Neural cell (in vitro differentiated cells): ENCODE data around the gene POLE3. TPM values are rescaled to one million over a fixed set of nuclear protein-coding genes. Genes with fewer than 3 reads are reported as not detected.

Experiments
- H2AFZ ChIP-seq: fragments of 200-600, 300-800 bp; sonication (generic), shearing (Covaris generic); 2 replicates; pipeline ENCODE4 v1.6.0; 2014; ENCODE audit warnings: low read depth, mild to moderate bottlenecking, antibody characterized with exemption, low read length, moderate library complexity
- H3F3A ChIP-seq: fragments of 200-600 bp; shearing (Covaris generic); 2 replicates; pipeline ENCODE4 v1.6.1; 2016; ENCODE audit warnings: mild to moderate bottlenecking, moderate library complexity, mixed read lengths, antibody characterized with exemption, low read length; ENCODE audit not compliant: insufficient read depth, poor library complexity, severe bottlenecking
- H3K27ac ChIP-seq: fragments of 200-600, 300-800 bp; sonication (generic), shearing (Covaris generic); 2 replicates; pipeline ENCODE4 v1.5.1; 2014; ENCODE audit warnings: mild to moderate bottlenecking, low read length, moderate library complexity
- H3K27me3 ChIP-seq: fragments of 300-800, 200-600 bp; sonication (generic), shearing (Covaris generic); 2 replicates; pipeline ENCODE4 v1.6.0; 2014; ENCODE audit warnings: mild to moderate bottlenecking, low read depth, low read length, moderate library complexity; ENCODE audit not compliant: insufficient read depth
- H3K36me3 ChIP-seq: fragments of 300-800, 200-600 bp; sonication (generic), shearing (Covaris generic); 2 replicates; pipeline ENCODE4 v1.5.1; 2014; ENCODE audit warnings: mild to moderate bottlenecking, antibody characterized with exemption, low read length, moderate library complexity; ENCODE audit not compliant: insufficient read depth
- H3K4me2 ChIP-seq: fragments of 300-800, 200-600 bp; sonication (generic), shearing (Covaris generic); 2 replicates; pipeline ENCODE4 v1.6.0; 2014; ENCODE audit warnings: mild to moderate bottlenecking, low read length
- H3K4me3 ChIP-seq: fragments of 300-800, 200-600 bp; sonication (generic), shearing (Covaris generic); 2 replicates; pipeline ENCODE4 v1.5.1; 2014; ENCODE audit warnings: mild to moderate bottlenecking, low read length, moderate library complexity
- H3K79me2 ChIP-seq: fragments of 200-600 bp; shearing (Covaris generic); replicated peaks from 2 replicates; pipeline ENCODE4 v1.6.0; 2014; ENCODE audit warnings: mild to moderate bottlenecking, low read length, moderate library complexity; ENCODE audit not compliant: insufficient read depth
- H3K9ac ChIP-seq: fragments of 300-800, 200-600 bp; sonication (generic), shearing (Covaris generic); 2 replicates; pipeline ENCODE4 v1.6.1; 2016; ENCODE audit warnings: mild to moderate bottlenecking, low read length, mixed read lengths
- H3K9me2 ChIP-seq: fragments of 200-600 bp; shearing (Covaris generic); 2 replicates; pipeline ENCODE4 v1.6.1; 2016; ENCODE audit warnings: mild to moderate bottlenecking, low read length, mixed read lengths; ENCODE audit not compliant: insufficient read depth
- H3K9me3 ChIP-seq: fragments of 200-600, 300-800 bp; sonication (generic), shearing (Covaris generic); 2 replicates; pipeline ENCODE4 v1.6.1; 2016; ENCODE audit warnings: mild to moderate bottlenecking, mixed run types, low read length, moderate library complexity, mixed read lengths
- H4K20me1 ChIP-seq: fragments of 200-600 bp; shearing (Covaris generic); 2 replicates; pipeline ENCODE4 v1.6.1; 2016; ENCODE audit warnings: mild to moderate bottlenecking, mixed run types; ENCODE audit not compliant: insufficient read depth
- CTCF ChIP-seq: fragments of 450-650 bp; IDR thresholded peaks from 2 replicates; pipeline ENCODE4 v1.5.1; 2014; ENCODE audit warnings: antibody characterized with exemption, mild to moderate bottlenecking, moderate library complexity; ENCODE audit not compliant: poor library complexity, severe bottlenecking
- EP300 ChIP-seq: fragments of 450-650 bp; conservative IDR thresholded peaks from 2 replicates; pipeline ENCODE4 v1.6.1; 2014; ENCODE audit warnings: antibody characterized with exemption, mild to moderate bottlenecking, moderate library complexity; ENCODE audit not compliant: poor library complexity, severe bottlenecking
- EZH2 ChIP-seq: fragments of 200-600, 300-800 bp; shearing (Covaris generic), sonication (generic); IDR thresholded peaks from 2 replicates; pipeline ENCODE4 v1.6.1; 2014; ENCODE audit warnings: antibody characterized with exemption, low read length, borderline replicate concordance, mild to moderate bottlenecking; ENCODE audit not compliant: insufficient read depth, poor library complexity, severe bottlenecking
- MXI1 ChIP-seq: fragments of 450-650 bp; conservative IDR thresholded peaks from 2 replicates; pipeline ENCODE4 v1.6.1; 2014; ENCODE audit warnings: antibody characterized with exemption, mild to moderate bottlenecking; ENCODE audit not compliant: poor library complexity, severe bottlenecking
- POLR2AphosphoS5 ChIP-seq: IDR thresholded peaks from 2 replicates; pipeline ENCODE4 v1.6.1; 2012
- RAD21 ChIP-seq: fragments of 450-650 bp; conservative IDR thresholded peaks from 2 replicates; pipeline ENCODE4 v1.6.1; 2014; ENCODE audit warnings: antibody characterized with exemption, mild to moderate bottlenecking, moderate library complexity
- REST ChIP-seq: IDR thresholded peaks from 2 replicates; pipeline ENCODE4 v1.6.1; 2012; ENCODE audit warnings: borderline replicate concordance
- SMC3 ChIP-seq: fragments of 450-650 bp; conservative IDR thresholded peaks from 2 replicates; pipeline ENCODE4 v1.6.1; 2014; ENCODE audit warnings: antibody characterized with exemption, mild to moderate bottlenecking, moderate library complexity; ENCODE audit not compliant: poor library complexity
- TAF1 ChIP-seq: IDR thresholded peaks from 2 replicates; pipeline ENCODE4 v1.6.1; 2012; ENCODE audit warnings: low read depth
- polyA plus RNA-seq: library from polyadenylated mRNA; depleted of rRNA; stranded (reverse); fragments of >200 nt; gene quantifications from 2 replicates; pipeline ENCODE4 v1.2.3, GENCODE V29; 2014

Gene POLE3
- polyA plus RNA-seq, 1 donor from 2014 or later, result 99.8 TPM

DNA sequence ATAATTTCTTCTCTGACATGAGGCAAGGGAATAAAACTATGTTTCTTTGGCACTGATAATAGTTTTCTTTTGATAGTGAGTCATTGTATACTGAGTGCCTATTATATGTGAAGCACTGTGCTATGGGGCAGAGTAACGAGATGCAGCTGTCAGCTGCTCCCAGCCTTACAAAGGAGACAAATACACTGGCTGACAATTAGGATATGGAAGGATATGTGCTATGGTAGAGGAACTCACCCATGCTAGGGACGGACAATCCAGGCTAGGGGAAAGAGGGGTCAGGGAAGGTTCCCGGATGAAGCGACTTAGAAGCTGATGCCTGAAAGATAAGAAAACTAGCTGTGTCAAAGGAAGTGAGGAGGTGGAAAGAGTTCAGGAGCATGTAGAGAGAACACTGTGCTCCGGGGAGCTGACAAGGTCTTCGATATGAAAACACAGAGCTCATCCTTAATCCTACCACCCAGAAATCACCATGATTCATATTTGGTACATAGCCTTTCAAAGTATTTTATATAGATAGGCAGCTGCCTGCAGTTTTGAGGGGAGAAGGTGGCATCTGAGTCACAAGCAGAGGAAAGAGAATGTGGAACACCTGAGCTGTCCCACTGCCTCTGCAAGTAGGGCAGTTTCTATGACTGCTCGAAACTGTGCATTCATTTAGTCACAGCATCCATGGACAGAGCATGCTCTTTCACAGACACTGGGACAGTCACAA, 49.0 kb downstream of the POLE3 start:
- Histone ChIP-seq H3K36me3 (no peaks in the 10 kb centered on the region), H3K9ac (no peak overlapping the region), H3K4me2 (no peak overlapping the region), H4K20me1 (no peaks in the 10 kb centered on the region), H3K9me2 (no peaks in the 10 kb centered on the region), H3K27ac (no peak overlapping the region), H3K4me3 (no peak overlapping the region), H2AFZ (no peak overlapping the region), H3K79me2 (no peaks in the 10 kb centered on the region), H3K9me3 (no peaks in the 10 kb centered on the region), H3K27me3 (no peaks in the 10 kb centered on the region), H3F3A (no peaks in the 10 kb centered on the region)
- TF ChIP-seq REST (no peak), POLR2AphosphoS5 (no peak), MXI1 (no peak), RAD21 (no peak), EZH2 (no peak), TAF1 (no peak), CTCF (no peak), EP300 (no peak), SMC3 (no peak)

GRCh38 chr9:113360242-113360842, 50.1 kb downstream of the POLE3 start:
- Histone ChIP-seq H3K79me2 (no peaks in the 10 kb centered on the region), H3K9me3 (no peaks in the 10 kb centered on the region), H3K4me2 (no peak overlapping the region), H3K9ac (no peak overlapping the region), H3K27me3 (no peaks in the 10 kb centered on the region), H4K20me1 (no peaks in the 10 kb centered on the region), H3F3A (no peaks in the 10 kb centered on the region), H2AFZ (no peak overlapping the region), H3K9me2 (no peaks in the 10 kb centered on the region), H3K36me3 (no peaks in the 10 kb centered on the region), H3K4me3 (no peak overlapping the region), H3K27ac (no peak overlapping the region)
- TF ChIP-seq TAF1 (no peak), EP300 (no peak), RAD21 (no peak), MXI1 (no peak), SMC3 (no peak), CTCF (no peak), POLR2AphosphoS5 (no peak), REST (no peak), EZH2 (no peak)
